Measurements from ENCODE around the gene PIGS.
"Not testable (repeated sequence)": the region's sequence is repeated elsewhere in the genome, so short reads cannot be mapped to it uniquely, and the experiment has no call there.

The PIGS gene

DNA sequence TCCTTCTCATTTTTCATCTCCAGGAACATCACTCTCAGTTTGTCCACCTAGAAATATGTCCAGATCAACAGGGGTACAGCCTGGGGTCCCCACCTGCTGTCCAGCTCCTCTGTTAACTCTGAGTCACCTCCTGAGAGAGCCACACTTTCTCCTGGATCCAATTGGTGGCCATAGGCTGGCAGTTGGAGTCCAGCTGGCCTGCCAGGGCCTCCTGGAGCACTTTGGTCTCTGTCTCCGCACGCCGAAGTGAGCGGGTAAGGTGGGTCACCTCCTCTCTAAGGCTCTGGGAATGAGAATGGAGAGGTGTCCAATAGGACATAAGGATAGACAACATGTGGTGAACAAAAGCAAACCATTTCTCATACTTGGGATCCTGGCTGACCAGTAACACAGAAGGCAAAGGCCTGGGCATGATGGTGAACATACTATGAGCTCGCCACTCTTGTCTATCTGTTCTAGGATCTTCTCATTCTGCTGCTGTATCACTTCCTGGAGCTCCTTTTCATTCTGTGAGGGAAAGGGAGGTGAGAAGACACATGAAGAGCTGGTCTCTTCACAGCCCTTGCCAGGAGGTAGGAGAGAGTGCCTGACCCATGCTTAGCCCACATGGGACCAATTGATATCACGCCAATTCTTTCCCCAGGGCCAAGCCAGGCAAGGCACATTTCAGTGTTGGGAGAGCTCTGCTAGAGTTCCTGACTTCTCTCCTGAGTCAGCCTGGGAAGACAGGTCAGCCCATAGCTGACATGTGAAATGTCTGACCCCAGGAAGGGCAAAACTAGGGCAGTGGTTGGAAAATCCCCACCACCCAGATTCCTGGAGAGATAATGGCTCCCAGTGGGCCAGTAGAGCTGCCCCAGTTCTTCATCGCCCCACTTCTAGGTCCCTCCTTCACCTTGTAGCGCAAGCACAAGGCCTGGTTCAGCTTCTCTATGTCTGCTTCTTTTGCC, 7.2 kb upstream of the PIGS start:
- no peak for DNase-seq

DNA sequence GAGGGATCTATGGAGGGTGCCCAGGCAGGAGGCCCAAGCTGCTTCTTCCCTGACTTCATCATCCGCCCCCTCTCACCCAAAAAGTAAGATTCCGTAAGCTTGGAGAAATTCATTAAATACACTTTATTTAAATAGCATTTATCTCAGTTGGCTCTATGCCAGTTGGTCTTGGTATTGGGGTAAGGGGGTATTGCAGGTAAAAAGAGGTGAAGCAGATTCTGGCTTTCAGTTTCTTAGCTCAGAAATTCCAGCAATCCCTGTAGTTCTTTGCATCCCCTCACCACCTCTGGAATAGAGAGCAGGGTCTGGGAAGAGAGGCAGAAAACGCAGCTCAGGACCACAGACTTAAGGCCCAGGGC, 6.1 kb upstream of the PIGS start:
- no peak for DNase-seq

DNA sequence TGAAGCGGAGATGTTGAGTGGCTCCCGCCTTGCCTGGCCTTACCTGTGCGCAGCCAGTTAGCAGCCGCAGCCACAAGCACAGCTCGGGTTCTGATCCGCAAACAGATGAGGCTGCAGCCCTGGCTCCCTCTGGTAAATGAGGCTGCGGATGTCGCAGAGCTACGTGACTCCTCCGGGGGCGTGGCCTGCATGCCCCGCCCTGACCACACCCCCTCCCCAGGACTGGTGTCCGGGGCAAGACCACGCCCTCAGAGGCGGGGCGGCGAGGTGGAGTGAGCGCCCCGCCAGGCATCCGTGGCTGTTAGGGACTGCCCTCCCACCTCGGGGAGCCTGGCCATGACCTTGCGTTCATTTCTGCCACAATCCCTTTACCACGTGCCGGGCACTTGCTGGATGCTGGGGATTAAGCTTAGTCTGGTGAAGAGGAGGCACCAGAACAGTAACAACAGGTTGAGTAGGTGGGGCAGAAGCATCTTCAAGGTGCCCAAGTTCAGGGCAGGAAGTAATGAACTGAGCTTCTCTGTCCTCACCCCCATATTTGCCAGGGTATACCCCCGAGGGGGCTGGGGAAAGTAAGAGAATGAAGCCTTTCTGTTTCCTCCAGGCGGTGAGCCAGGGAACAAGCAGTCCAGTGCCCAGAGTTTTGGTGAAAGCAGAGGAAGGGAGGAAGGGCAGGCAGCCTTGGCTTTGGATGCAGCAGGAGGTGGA, 5.6 kb upstream of the PIGS start, which contains the start of gene ALDOC:
TSS of gene ALDOC (minus strand) at position 138 of the 708 bp plus-strand sequence. CDS start 1,363 bp downstream, outside the sequence.
- no peak for DNase-seq

DNA sequence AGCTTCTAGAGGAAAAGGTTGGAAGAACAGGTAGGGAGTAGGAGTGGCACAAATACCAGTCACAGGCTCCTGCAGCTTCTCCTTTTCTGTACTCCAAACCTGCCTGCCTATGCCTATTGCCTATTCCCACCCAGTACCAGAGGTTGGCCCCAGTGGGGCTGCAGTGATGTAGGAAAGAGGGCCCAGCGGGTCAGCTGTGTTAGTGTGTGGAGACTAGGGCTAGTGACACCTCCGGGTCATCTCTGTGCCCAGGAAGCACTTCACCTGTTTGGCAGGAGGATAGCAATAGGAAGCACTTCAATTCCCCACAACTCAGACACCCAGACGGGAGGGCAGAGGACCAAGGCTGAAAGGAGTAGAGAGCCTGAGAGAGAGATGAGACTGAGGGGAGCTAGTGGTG, 4.7 kb upstream of the PIGS start:
- not testable (repeated sequence) for DNase-seq

DNA sequence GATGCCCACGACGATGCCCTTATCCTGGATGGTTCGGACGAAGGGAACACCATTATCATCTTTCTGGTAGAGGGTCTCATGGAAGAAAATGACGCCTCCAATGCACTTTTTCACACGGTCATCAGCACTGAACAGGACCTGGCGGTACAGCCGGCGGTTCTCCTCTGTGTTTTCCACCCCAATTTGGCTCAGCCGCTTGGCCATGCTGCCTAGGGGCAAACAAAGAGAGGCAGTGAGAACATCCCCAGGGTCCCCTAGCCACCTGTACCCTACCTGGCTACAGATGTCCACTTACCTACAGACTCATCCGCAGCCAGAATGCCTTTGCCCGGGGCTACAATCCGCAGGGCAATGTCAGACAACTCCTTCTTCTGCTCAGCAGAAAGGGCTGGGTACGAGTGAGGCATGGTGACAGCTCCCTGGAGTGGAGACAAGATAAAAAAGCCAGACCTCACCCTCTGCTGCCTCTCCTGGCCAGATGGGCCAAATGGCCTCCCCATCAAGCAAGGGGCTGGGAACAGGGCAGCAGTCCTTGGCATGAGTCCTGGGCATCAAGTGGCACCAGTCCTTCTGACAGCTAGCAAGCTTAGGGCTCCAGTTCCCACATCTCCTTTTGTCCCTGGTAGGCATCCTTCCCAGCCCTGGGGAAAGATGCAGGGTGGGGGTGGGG, 3.9 kb upstream of the PIGS start:
- DNase-seq: no peak

DNA sequence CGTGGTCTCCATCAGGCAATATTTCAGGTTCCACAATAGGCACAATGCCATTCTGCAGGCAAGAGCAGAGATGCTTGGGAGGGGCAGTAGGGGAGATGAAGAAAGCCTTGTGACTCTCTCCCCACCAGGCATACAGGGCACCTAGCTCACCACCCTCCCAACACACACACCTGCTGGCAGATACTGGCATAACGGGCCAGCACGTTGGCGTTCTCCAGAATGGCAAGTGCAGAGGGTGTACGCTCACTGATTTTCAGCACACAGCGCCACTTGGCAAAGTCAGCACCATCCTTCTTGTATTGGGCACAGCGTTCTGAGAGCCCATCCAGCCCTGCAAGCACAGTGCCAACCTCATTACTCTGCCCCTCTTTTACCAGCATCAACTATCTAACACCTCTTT, 3.2 kb upstream of the PIGS start:
- no peak for DNase-seq

DNA sequence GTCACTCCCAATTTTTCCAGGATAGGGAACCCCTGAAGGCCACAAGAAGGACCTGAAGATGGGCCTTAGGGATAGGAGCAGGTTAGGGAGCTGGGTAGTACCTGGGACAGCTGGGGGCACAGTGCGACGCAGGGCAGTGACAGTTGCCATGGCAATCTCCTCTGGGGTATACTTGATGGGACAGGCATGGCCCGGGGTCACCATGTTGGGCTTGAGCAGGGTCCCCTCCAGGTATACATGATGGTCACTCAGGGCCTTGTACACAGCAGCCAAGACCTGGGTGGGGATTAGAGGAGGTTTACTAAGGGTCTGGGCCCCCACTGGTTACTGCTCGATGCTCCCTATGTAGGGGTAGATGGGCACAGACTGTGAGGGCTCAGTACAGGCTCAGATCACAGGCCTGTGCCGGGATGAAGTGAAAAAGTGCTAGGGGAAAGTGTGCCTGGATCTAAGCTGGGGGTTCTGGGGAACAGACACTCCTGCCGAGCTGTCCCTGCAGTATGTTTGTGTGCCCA, 2.7 kb upstream of the PIGS start:
- DNase-seq: no peak

DNA sequence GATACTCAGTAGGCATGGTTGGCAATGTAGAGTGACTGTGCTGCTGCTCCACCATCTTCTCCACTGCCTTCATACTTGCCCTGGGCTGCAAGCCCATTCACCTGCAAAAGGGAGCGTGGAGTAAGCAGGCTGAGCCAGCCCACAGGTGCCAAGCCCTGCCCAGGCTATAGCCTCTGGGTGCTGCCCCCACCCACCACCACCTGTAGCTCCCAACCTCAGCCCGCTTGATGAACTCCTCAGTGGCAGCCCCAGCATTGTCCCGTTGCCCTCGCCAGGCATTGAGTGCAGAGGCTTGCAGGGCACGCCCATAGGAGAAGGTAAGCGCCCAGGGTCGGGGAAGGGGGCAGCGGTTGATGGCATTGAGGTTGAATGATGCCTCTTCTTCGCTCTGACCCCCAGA, 2.2 kb upstream of the PIGS start:
- no peak for DNase-seq

DNA sequence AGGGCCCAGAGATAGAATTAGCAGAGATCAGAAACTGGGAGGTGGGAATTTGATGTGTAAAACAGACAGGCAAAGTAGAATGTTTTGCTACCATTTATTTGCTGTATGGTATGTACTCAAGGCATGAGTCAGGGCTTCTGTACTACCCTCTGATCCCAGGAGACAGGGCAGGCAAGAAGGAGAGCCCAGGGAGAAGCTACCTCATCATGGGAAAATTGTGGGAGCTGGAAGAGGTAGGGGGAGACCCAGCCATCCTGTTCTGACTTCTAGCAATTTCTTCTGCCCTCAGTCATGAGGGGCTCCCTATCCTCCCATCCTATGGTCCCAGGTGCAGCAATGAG, 1.7 kb upstream of the PIGS start:
- DNase-seq: no peak

DNA sequence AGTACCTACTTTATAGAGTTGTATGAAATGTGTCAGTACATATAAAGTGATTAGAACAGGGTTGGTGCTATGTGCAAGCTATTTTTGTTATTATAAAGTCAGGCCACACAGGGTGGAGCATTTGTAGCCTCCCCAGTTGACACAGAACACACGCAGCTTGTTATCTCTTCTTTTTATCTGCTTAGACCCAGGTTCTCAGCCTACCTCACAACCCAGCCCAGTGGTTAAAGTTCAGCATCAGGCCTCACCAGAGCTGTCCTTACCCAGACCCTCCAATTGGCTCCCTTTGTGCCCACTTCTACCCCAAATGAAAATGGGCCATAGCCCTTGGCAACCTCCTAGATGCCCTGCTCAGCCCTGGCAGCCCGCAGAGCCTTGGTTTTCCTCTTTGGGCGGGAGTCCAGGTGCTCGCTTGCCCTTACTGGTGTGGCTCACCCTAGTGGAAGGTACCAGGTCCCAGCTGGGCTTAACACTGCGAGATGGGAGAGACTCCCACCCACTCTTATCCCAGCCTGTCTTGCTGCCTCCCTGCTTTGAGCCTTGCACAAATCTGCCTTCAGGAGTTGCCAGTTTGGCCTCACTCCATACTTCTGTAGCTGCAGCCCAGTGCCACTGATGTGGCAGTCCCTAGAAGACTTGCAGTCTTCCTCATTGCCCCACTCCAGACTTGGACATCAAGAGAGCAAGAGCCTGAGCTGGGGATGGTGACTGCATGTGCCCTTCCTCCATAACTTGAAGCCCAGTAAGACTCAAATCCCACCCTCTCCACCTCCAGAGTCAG, 1.1 kb upstream of the PIGS start:
- no peak for DNase-seq

DNA sequence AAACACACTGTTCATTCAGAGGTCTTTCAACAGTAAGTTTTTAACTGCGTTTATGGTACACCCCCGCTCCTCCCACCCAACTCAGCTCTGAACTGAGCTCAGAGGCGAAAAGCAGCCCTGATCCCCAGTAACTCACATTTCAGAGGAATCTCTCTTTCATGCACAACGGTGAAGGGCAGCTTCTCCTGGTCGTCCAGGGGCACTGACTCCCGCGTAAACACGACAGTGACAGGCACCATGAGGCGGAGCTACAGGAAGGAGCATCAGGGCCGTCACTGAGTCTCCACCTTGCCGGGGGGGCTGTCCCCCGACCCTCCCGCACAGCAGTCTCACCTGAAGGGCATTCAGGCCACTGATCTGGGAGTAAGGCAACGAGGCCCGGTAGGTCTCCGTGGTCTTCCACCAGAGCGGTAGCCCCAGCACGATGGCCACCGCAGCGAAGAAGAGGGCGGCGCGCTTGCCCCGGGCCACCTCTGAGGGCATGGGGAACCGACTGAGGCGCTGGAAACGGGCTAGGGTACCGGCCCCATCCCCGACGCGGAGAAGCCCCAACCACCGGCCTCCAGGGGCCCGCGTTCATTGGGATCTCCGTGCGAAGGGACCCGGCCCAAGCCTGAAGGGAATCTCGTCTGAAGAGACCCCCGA, 486 bp downstream of the PIGS start:
- no peak for DNase-seq

DNA sequence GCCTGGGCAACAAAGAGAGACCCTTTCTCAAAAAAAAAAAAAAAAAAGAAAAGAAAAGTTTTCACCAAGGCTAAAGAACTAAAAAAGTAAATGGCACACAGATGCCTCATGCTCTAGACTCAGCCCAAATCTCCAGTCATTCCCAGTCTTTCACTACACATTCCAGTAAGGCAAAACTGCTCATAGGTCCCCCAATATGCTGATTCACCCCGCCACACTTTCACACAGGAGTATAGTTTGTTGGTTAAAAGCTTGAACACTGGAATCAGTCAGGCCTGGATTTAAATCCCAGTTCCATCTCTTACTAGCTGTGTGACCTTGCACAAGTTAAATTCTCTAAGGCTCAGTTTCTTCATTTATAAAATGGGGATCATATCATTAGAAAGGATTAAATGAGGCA, 1.9 kb downstream of the PIGS start:
- no peak for DNase-seq

DNA sequence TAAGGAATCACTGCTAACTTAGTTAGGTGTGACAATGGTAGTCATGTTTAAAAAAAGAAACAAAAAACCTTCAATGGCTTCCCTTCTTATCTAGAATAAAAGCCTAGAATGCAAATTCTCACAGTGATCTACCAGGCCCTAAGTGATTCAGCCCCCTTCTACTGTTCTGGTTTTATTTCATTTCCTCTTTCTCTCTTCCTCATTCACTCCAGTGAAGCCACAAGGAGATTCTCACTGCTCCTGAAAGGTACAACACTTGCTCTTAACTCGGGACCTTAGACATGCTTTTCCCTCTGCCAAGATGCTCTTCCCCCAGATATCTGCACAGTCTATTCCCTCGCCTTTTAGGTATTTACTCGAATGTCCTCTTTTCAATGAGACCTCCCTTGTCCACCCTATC, 3.7 kb downstream of the PIGS start:
- no peak for DNase-seq

DNA sequence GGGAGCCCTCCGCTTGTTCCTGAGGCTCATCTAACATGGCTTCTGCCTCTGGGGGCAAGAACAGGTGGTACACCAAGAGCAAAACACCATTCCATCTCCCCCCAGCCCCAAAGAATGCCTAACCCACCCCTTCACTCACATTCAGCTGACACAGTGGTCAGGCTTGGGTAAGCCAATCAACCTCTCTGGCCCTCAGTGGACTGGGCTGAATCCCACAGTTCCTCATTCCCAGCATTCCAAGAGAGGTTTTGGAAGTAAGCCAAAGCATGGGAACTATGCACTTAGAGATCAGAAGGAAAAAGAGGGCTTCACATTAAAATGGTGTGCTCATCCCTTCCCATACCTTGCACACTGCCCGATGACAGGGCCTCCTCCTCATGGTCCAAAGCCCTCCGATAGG, 7.8 kb downstream of the PIGS start:
- DNase-seq: no peak

DNA sequence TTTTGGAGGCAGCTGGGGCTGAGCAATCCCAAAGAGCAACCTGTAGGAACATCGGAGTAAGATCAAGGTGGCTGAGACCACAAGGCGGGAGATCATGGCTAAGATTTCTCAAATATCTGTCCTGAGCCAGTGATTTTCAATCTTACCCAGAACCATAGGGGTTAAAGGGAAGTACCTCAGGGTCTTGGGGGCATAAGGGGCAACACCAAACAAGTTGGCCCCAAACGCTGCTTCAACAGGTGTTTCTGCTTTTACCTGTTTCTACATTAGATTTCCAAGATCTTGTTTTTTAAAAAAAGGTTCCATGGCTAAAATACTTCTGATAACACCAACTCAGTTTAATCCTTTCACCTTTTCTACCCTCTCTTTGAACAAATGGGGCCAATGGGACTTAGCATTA, 16.3 kb downstream of the PIGS start:
- no peak for DNase-seq

DNA sequence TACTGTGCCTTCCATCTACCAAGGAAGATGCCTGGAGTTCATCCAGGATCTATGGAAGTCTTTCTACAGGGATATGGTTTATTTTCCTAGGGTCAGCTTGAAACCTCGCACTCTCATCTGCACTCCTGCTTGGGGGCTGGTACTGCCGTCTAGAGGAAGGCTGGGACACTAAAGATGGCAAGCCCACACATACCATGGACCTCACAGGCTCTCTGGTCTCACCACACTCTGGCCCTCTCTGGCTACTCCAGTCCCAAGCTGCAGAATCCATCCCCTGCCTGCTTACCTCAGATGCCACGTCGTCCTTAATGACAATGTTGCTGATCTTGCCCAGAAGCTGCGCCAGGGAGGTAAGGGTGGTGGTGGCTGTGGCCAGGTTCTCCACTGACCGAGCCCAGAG, 16.8 kb downstream of the PIGS start:
- DNase-seq: no peak

DNA sequence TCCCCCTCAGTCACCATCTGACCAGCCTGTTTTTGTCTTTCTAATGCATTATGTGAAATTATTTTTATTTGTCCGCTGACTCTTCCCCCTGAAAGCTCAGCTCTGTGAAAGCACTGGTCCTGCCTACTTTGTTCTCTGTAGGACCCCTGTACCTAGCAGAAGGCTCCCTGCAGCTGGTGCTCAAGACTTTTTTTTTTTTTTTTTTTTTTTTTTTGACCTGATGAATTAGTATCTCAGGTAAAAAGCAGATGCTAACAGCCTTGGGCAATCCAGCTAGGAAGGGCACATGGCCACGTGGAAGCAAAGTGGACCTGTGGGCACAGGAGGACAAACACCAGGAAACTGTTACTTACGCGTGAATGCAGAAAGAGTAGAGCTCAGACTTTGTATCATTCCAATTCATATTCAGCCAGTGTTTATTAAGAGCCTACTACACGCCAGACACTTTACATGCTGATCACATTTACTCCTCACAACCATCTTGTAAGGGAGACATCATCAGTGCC, 18.3 kb downstream of the PIGS start:
- DNase-seq: no peak

DNA sequence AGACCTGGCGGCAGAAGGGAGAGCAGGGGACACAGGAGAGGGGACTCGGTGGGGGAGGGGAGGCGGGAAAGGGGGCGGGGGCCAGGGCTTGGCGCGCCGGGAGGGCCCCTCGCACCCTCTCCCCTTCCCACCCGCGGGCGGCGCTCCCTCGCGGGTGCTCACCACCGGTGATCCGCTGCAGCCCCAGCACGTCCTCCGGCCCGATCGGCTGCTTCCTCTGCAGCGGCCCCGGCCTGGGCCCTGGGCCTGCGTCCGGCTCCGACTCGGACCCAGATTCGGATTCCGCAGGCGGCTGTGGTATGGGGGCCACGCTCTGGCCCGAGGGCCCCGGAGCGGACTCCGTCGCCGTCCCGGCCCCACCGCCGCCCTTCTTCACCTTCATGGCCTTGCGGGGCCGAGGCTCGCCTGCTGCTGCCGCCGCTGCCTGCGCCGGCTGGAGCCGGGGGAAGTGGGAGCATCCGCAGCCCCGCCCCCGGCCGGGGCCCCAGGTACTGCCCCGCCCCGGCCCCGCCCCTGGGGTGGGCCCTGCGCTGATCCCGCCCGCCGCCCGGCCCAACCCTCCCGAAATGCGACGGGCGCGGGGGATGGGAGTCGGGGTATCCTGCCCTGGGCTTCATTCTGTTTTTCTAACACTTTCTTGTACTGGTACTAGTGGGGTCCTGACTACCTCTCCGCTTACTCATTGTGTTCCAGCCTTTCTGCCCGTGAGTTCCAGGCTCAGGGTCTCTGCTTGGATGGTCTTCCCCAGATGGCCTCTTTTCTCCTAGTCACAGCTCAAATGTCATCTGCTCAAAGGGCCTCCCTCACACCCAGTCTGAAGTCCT, 18.9 kb downstream of the PIGS start, which contains the start of gene UNC119:
TSS of gene UNC119 (minus strand) at position 449 of the 824 bp plus-strand sequence. CDS start at position 382, 67 bp downstream.
- no peak for DNase-seq

DNA sequence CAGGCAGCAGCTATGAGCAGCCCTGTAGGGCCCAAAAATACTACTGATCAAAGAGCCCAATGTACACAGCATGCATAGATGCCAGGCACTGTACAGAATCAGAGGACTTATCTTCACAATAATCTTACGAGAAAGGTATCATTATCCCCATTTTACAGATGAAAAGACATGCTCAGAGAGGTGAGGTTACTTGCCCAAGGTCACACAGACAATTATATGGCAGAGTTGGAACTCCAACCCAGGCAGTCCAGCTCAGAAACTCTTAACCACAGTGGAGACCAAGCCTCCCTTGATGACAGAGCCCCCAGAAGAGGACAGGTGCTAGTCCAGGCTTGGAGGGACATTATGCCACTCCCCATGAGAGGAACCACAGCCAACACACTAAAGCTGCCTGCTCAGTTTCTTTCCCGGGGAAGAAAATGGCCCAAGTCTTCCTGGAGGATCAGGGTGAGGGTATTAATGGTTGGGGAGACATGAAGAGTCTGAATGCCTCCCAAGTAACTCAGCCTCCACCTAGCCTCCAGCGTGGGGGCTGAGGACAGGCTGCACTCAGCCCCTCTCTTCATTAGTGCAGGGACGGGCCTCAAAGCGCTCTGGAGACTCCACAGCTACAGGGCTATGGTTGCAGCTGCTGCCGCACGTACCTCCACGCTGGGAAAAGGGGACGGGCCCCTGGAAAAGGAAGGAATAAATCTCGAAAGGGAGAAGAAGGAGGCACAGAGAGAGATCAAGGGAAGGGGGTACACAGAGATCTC, 19.7 kb downstream of the PIGS start:
- DNase-seq: no peak

DNA sequence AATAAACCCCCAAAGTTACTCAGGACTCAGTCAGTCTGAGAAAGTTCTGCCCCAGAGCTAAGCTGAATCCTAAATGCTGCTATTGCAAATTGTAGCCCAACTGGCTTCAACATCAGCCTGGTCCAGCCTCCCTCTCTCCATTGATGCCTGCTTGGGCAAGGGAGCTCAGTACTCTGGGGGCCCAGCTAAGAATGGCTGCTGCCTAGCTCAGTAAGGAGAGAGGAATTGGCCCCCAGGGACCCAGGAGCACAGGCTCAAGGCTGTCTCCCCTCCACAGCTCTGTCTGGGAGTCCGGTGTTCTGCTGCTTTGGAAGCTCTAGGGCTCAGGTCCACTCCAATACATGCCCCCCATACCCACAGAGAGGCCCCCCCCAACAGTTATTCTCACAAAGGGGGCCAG, 20.5 kb downstream of the PIGS start:
- no peak for DNase-seq

All from NCI-H1417 treated with DMSO at 0.1 percent for 48 hours (cell line).